GM19463 (cell line): ENCODE data around the gene ZNF543.
"Not testable (repeated sequence)": the region's sequence is repeated elsewhere in the genome, so short reads cannot be mapped to it uniquely, and the experiment has no call there.

Experiments
- ATAC-seq: cut with Tn5 transposase; IDR thresholded peaks from one replicate; pipeline ENCODE4 v1.9.1; 2021; ENCODE audit warnings: mild to moderate bottlenecking, moderate library complexity; ENCODE audit not compliant: unreplicated experiment

ZNF543 gene

GRCh38 chr19:57320180-57321084, at the start of gene ZNF543:
TSS of gene ZNF543 (plus strand) at chr19:57320472. CDS start at chr19:57320854, 382 bp downstream.
- peak; percentile 98 for ATAC-seq

- ATAC-seq, result no peak
Measured at GRCh38 chr19:57271280-57271679, 49.0 kb upstream of the ZNF543 start.

GRCh38 chr19:57273014-57273413, 47.3 kb upstream of the ZNF543 start:
- no peak for ATAC-seq

- no peak for ATAC-seq
Measured at GRCh38 chr19:57276430-57276829, 43.8 kb upstream of the ZNF543 start.

GRCh38 chr19:57278481-57278880, 41.8 kb upstream of the ZNF543 start:
- ATAC-seq, result not testable (repeated sequence)

GRCh38 chr19:57279418-57280164, 40.7 kb upstream of the ZNF543 start:
- peak; percentile 65 for ATAC-seq

- ATAC-seq, result peak; percentile 77
Measured at GRCh38 chr19:57280165-57280961, 39.9 kb upstream of the ZNF543 start, which contains the start of gene ZNF460. TSS of gene ZNF460 (plus strand) at chr19:57280485. CDS start at chr19:57280807, 322 bp downstream.

- no peak for ATAC-seq
Measured at GRCh38 chr19:57280962-57281400, 39.3 kb upstream of the ZNF543 start.

GRCh38 chr19:57282011-57282643, 38.1 kb upstream of the ZNF543 start:
- ATAC-seq, result no peak

- no peak for ATAC-seq
Measured at GRCh38 chr19:57288373-57288772, 31.9 kb upstream of the ZNF543 start.

- no peak for ATAC-seq
Measured at GRCh38 chr19:57290970-57291369, 29.3 kb upstream of the ZNF543 start.

- ATAC-seq, result no peak
Measured at GRCh38 chr19:57292547-57292946, 27.7 kb upstream of the ZNF543 start.

GRCh38 chr19:57293719-57294118, 26.6 kb upstream of the ZNF543 start:
- ATAC-seq, result no peak

- ATAC-seq, result no peak
Measured at GRCh38 chr19:57302020-57302465, 18.2 kb upstream of the ZNF543 start.

- no peak for ATAC-seq
Measured at GRCh38 chr19:57302727-57303401, 17.4 kb upstream of the ZNF543 start.

- ATAC-seq, result no peak
Measured at GRCh38 chr19:57305056-57305455, 15.2 kb upstream of the ZNF543 start.

GRCh38 chr19:57308514-57308913, 11.8 kb upstream of the ZNF543 start:
- no peak for ATAC-seq

- no peak for ATAC-seq
Measured at GRCh38 chr19:57310792-57311191, 9.5 kb upstream of the ZNF543 start.

GRCh38 chr19:57314146-57314545, 6.1 kb upstream of the ZNF543 start:
- ATAC-seq, result no peak

GRCh38 chr19:57317503-57317902, 2.8 kb upstream of the ZNF543 start:
- ATAC-seq, result no peak
